GM23338 (cell line): Measurements from ENCODE around the gene CLP1. TPM values are rescaled to one million over a fixed set of nuclear protein-coding genes. Genes with fewer than 3 reads are reported as not detected.

Experiments used
- ATAC-seq: fragments of 200-7000 bp; cut with Tn5 transposase; 3 replicates; pipeline ENCODE4 v1.9.1; 2020
- DNase-seq: peaks from one replicate; pipeline ENCODE4 v3.0.0-alpha.2; 2015; ENCODE audit warnings: low spot score
- H2AFZ ChIP-seq: fragments of 200-600 bp; sonication (generic); 2 replicates; pipeline ENCODE4 v1.8.0; 2016; ENCODE audit warnings: antibody characterized with exemption, mild to moderate bottlenecking, moderate library complexity
- H3F3A ChIP-seq: fragments of 200-600 bp; sonication (generic); replicated peaks from 2 replicates; pipeline ENCODE4 v1.8.0; 2017; ENCODE audit warnings: antibody characterized with exemption, mixed run types, low read depth
- H3K27ac ChIP-seq: fragments of 200-600 bp; sonication (generic); 2 replicates; pipeline ENCODE4 v1.6.1; 2016; ENCODE audit warnings: low read depth
- H3K27me3 ChIP-seq: fragments of 200-600 bp; sonication (generic); 2 replicates; pipeline ENCODE4 v1.8.0; 2016; ENCODE audit warnings: mild to moderate bottlenecking, mixed run types, moderate library complexity; ENCODE audit not compliant: insufficient read depth
- H3K36me3 ChIP-seq: fragments of 200-600 bp; sonication (generic); 2 replicates; pipeline ENCODE4 v1.8.0; 2016; ENCODE audit warnings: mild to moderate bottlenecking; ENCODE audit not compliant: insufficient read depth
- H3K4me1 ChIP-seq: fragments of 200-600 bp; sonication (generic); 2 replicates; pipeline ENCODE4 v1.8.0; 2016; ENCODE audit warnings: mild to moderate bottlenecking, moderate library complexity; ENCODE audit not compliant: insufficient read depth
- H3K4me2 ChIP-seq: fragments of 200-600 bp; sonication (generic); 2 replicates; pipeline ENCODE4 v1.7.1; 2017; ENCODE audit warnings: mixed run types
- H3K4me3 ChIP-seq: fragments of 200-600 bp; sonication (generic); 2 replicates; pipeline ENCODE4 v1.6.1; 2016; ENCODE audit warnings: mixed run types
- H3K79me2 ChIP-seq: fragments of 200-600 bp; sonication (generic); replicated peaks from 2 replicates; pipeline ENCODE4 v1.8.0; 2017; ENCODE audit warnings: mild to moderate bottlenecking; ENCODE audit not compliant: insufficient read depth
- H3K9me2 ChIP-seq: fragments of 200-600 bp; sonication (generic); 2 replicates; pipeline ENCODE4 v1.8.0; 2017; ENCODE audit not compliant: insufficient read depth
- H4K20me1 ChIP-seq: fragments of 200-600 bp; sonication (generic); replicated peaks from 2 replicates; pipeline ENCODE4 v1.8.0; 2017; ENCODE audit warnings: mild to moderate bottlenecking; ENCODE audit not compliant: insufficient read depth
- H3K27ac Mint-ChIP-seq: 2 replicates; pipeline ENCODE4 v1.8.0; 2020; ENCODE audit warnings: inconsistent platforms, mild to moderate bottlenecking, moderate library complexity, mixed read lengths
- H3K27me3 Mint-ChIP-seq: 3 replicates; pipeline ENCODE4 v1.8.0; 2022; ENCODE audit warnings: low read depth, mild to moderate bottlenecking, moderate library complexity, mixed read lengths, inconsistent platforms; ENCODE audit not compliant: insufficient read depth, poor library complexity
- H3K36me3 Mint-ChIP-seq: 3 replicates; pipeline ENCODE4 v1.8.0; 2021; ENCODE audit warnings: low read depth, mild to moderate bottlenecking, inconsistent platforms, moderate library complexity, mixed read lengths
- H3K4me1 Mint-ChIP-seq: 3 replicates; pipeline ENCODE4 v1.8.0; 2020; ENCODE audit warnings: mild to moderate bottlenecking, inconsistent platforms, mixed read lengths
- H3K4me3 Mint-ChIP-seq: 3 replicates; pipeline ENCODE4 v1.8.0; 2021; ENCODE audit warnings: moderate library complexity, mild to moderate bottlenecking, inconsistent platforms, mixed read lengths
- H3K9me3 Mint-ChIP-seq: 3 replicates; pipeline ENCODE4 v1.8.0; 2020; ENCODE audit warnings: moderate library complexity, mild to moderate bottlenecking, inconsistent platforms, mixed read lengths
- CTCF ChIP-seq, 2 experiments: fragments of 200-600 bp in 1 of 2; sonication (generic) in 1 of 2; conservative IDR thresholded peaks; 2 replicates each; pipeline versions ENCODE4 v1.5.1 to v1.6.1; 2016 to 2017; ENCODE audit warnings: antibody characterized with exemption in 2 of 2, low read depth in 2 of 2, mild to moderate bottlenecking in 2 of 2, moderate library complexity in 1 of 2
- JUNB ChIP-seq: IDR thresholded peaks from one replicate; pipeline ENCODE4 v1.6.1; 2016; ENCODE audit warnings: antibody characterized with exemption; ENCODE audit not compliant: unreplicated experiment
- NANOG ChIP-seq: IDR thresholded peaks from 2 replicates; pipeline ENCODE4 v1.6.1; 2016; ENCODE audit warnings: antibody characterized with exemption, borderline replicate concordance
- POLR2AphosphoS5 ChIP-seq: IDR thresholded peaks from 2 replicates; pipeline ENCODE4 v1.6.1; 2016; ENCODE audit warnings: antibody characterized with exemption, low read depth
- REST ChIP-seq: IDR thresholded peaks from one replicate; pipeline ENCODE4 v1.6.1; 2018; ENCODE audit warnings: antibody characterized with exemption; ENCODE audit not compliant: unreplicated experiment
- STAT1 ChIP-seq: IDR thresholded peaks from one replicate; pipeline ENCODE4 v1.6.1; 2016; ENCODE audit warnings: antibody characterized with exemption; ENCODE audit not compliant: unreplicated experiment
- ZNF331 ChIP-seq: fragments of 250-450 bp; sonication (Bioruptor Pico); IDR thresholded peaks from 2 replicates; pipeline ENCODE4 v1.5.0; 2020; ENCODE audit warnings: low read depth, mild to moderate bottlenecking, moderate library complexity
- polyA plus RNA-seq: library from polyadenylated mRNA; unstranded; fragments of >200 nt; fragmentation: Nextera tagmentation; extraction: Ambion mirVana; gene quantifications from 2 replicates; pipeline ENCODE4 v1.2.1, GENCODE V29; 2016
- total RNA-seq: library from RNA; depleted of rRNA; stranded (reverse); fragments of >200 nt; shearing (Covaris generic); gene quantifications from 2 replicates; pipeline ENCODE4 v1.2.3, GENCODE V29; 2014

Gene CLP1
- total and polyA plus RNA-seq, 2 experiments from 2014 or later: 16.8 to 25.2 TPM

GRCh38 chr11:57668434-57668782 is 10.8 kb downstream of the CLP1 start:
- H3K9me2 ChIP-seq: no peaks in the 10 kb centered on the region
- peaks cover 13% of the 10 kb centered on the region; the same call in 1 of the 2 replicates for H3K36me3 ChIP-seq
- ATAC-seq (peak; percentile 10), DNase-seq (peak; percentile 43)
- Mint-ChIP-seq H3K4me1 (peaks cover 20% of the 10 kb centered on the region), H3K4me3 (peak overlapping the region; percentile 97), H3K27me3 (peaks cover 18% of the 10 kb centered on the region), H3K9me3 (peaks cover 2% of the 10 kb centered on the region; the same call in 2 of the 3 replicates), H3K36me3 (peaks cover 23% of the 10 kb centered on the region), H3K27ac (peak overlapping the region; percentile 96)
- peaks cover 51% of the 10 kb centered on the region for H3K79me2 ChIP-seq
- H3K27me3 ChIP-seq: no peaks in the 10 kb centered on the region
- peak overlapping the region; percentile 0; the same call in 1 of the 2 replicates for H2AFZ ChIP-seq
- H3K4me2 ChIP-seq: peak overlapping the region; percentile 88
- peak overlapping the region; percentile 88 for H3K27ac ChIP-seq
- peaks cover 6% of the 10 kb centered on the region for H3F3A ChIP-seq
- peaks cover 7% of the 10 kb centered on the region for H4K20me1 ChIP-seq
- H3K4me3 ChIP-seq: peak overlapping the region; percentile 87
- peaks cover 5% of the 10 kb centered on the region; the same call in 1 of the 2 replicates for H3K4me1 ChIP-seq
- TF ChIP-seq CTCF (conservative IDR thresholded peaks at IDR 0.05; ENCODE audit: low read depth in 2 of 2) (no peak), STAT1 (no peak), ZNF331 (no peak), POLR2AphosphoS5 (no peak), REST (no peak)

- no peaks in the 10 kb centered on the region; the same call in 1 of the 2 replicates for H3F3A ChIP-seq
- H3K4me1 Mint-ChIP-seq: peaks cover 44% of the 10 kb centered on the region
- no peaks in the 10 kb centered on the region for H3K27me3 ChIP-seq
- no peaks in the 10 kb centered on the region for H3K27me3 Mint-ChIP-seq
- H3K79me2 ChIP-seq: peaks cover 95% of the 10 kb centered on the region
- H3K9me3 Mint-ChIP-seq: no peaks in the 10 kb centered on the region
- no peak overlapping the region for H3K27ac ChIP-seq
- H3K36me3 ChIP-seq: peaks cover 27% of the 10 kb centered on the region
- H4K20me1 ChIP-seq: peaks cover 4% of the 10 kb centered on the region
- DNase-seq (no peak), ATAC-seq (no peak)
- no peak overlapping the region for H3K4me3 ChIP-seq
- H3K9me2 ChIP-seq: no peaks in the 10 kb centered on the region
- H3K36me3 Mint-ChIP-seq: peaks cover 47% of the 10 kb centered on the region
- H3K4me2 ChIP-seq: no peak overlapping the region
- H3K4me1 ChIP-seq: peaks cover 22% of the 10 kb centered on the region
- H2AFZ ChIP-seq: no peak overlapping the region
- peak overlapping the region; percentile 1; the same call in 1 of the 3 replicates for H3K4me3 Mint-ChIP-seq
- no peak for TF ChIP-seq POLR2AphosphoS5
- no peak for TF ChIP-seq NANOG
- TF ChIP-seq JUNB: no peak
- H3K27ac Mint-ChIP-seq: peak overlapping the region; percentile 33
Observed at GRCh38 chr11:57674251-57674650, 16.7 kb downstream of the CLP1 start.
